ENCODE results near the gene PCDH12. TPM values are rescaled to one million over a fixed set of nuclear protein-coding genes. Genes with fewer than 3 reads are reported as not detected.
A peak's percentile ranks its signal among the peaks of the same experiment; 100 is the strongest.

The PCDH12 gene
- total RNA-seq = 2.4 TPM

DNA sequence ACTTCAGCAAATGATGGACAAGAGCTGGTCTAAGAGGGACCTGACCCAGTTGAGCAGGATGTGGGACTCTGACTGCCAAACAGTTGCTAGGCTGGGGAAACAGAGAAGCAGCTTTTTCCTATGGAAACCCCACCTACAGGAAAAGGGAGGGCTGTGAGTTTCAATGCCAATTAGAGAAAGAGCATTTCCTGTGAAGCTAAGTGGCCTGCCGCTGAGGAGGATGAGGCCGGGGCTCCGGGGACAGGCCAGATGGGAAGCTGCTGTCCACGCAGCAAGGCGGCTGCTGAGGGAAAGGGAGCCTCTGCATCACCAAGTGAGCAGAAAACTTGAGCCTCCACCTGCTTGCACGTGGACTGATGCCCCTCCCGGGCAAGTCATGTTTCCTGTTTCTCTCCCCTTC lies at the start of gene PCDH12:
PCDH12 (minus strand) TSS at position 90 of the 400 bp plus-strand sequence. CDS start 351 bp downstream, outside the sequence.
- FAIRE-seq (no peak), DNase-seq (ENCODE audit: low spot score in 2 of 2) (no peak)

DNA sequence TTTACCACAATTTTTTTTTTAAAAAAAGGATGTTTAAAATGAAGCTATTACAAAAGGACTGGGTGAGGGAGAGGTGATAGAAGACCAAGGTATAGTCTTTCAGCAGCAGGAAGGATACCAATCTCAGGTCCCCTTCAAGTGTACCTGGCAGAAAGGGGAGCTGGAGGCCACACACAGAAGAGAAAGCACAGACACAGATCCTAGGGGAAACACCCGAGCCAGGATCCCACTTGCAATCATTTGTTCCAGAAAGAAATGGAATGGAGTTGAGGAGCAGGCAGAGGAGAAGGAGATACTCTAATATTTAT lies 49.2 kb upstream of the PCDH12 start:
- FAIRE-seq = no peak
- no peak for DNase-seq (ENCODE audit: low spot score in 2 of 2)

DNA sequence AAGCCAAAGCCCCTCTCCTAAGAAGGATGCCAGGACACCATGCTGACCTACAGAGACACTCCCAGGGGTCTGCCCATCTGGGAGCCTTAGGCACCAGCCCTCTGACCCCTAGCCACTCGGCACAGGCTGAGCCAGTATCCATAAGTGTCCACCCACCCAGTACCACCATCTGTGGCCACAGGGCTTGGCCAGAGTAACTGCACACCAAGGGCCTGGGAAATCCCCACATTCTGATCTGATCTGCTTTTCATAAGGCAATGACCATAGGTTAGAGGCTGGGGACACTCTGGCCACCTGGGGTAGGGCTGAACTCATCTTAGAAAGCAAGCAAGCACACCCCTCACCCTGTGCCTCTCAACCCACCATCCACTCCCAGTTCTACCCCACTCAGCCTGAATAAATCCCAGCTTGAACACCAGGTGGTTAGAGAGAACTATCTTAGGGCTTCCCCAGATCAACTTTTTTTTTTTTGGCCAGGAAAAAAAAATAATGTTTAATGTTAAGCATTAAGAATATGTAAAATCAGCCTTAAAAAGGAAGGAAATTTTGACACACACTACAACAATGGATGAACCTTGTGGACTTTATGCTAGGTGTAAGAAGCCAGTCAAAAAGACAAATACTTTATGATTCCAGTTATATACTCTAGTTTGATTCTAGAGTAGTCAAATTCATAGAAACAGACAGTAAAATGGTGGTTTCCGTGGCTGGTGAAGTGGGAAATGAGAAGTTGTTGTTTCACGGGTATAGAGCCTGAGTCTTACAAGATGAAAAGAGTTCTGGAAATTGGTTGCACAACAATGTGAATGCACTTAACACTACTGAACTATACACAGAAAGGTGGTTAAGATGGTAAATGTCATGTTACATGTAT lies 48.6 kb upstream of the PCDH12 start:
- FAIRE-seq (no peak), DNase-seq (ENCODE audit: low spot score in 2 of 2) (no peak)

DNA sequence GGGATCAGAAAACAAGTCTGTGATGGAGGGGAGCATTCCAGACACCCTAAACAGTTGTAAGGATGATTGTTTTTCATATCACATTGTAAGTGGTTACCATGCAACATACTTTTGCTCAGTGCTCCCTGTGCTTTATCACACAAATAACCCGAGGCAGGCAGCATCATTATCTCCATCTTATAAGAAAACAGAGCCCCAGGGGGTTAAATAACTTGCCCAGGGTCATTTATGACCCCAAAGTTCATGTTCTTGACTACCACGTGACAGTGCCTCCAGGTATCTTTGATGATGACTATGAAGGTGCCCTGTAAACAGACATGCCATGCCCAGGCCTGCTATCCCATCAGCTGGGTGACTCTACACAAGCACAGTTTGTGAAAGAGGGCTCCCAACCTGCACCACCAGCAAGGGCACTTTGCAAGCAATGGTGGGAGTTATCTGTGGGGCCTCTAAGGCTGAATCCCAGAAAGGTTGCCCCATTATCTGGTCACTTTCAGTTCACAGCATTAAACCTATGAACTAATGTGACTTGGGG lies 45.3 kb upstream of the PCDH12 start:
- FAIRE-seq = no peak
- DNase-seq (ENCODE audit: low spot score in 2 of 2) = no peak

DNA sequence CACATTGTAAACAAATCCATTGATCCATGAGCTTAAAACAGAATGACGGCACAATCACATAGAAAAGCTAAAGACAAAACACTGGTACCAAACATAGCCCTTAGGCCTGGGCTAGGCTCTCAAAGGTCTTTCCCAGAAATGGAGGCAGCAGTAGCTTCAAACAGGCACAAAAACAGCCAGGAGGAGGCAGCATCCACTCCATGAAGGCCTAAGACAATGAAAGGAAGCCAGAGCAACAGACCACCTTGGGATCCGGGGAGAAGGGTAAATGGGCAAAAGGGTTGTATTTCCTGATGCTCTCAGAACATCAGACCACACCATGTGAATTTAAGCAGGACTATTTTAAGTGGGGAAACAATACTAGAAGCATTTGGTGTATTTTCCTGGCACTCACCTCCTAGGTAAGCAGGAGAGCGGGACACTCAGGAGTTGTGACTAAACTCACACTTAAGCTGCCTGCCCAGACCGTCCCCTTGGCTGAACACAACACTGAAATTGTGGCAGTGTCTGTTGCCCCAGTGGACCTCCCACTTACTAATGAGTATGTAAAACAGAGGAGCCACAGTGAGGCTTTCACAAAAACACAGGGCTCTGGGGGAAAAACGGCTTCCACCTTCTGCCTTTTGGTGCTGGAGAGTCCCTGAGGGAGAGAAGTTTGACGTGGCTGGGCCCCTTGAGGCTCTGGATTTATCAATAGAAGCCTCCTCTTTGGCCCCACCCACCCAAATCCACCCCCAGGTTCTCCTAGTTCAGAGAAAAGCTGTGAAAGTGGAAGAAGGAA lies 42.9 kb upstream of the PCDH12 start:
- DNase-seq (ENCODE audit: low spot score in 2 of 2) = no peak
- FAIRE-seq = no peak

DNA sequence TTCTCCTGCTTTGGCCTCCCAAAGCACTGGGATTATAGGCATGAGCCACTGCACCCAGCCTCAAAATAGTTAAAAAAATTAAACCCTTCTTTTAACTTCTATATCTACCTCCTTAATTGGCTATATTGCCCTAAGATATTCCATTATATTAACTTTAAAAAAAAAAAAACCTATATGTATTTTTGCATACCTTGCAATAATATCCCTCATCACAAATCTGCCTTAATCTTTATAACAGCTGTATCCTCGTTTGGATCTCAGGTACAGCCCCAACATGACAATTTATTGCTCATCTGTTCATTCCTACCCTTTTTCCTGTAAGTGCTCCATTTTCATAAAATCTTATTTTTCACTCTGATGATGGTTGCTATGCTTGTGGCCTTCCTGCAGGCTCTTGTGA lies 42.2 kb upstream of the PCDH12 start:
- DNase-seq (ENCODE audit: low spot score in 2 of 2) (no peak), FAIRE-seq (no peak)

DNA sequence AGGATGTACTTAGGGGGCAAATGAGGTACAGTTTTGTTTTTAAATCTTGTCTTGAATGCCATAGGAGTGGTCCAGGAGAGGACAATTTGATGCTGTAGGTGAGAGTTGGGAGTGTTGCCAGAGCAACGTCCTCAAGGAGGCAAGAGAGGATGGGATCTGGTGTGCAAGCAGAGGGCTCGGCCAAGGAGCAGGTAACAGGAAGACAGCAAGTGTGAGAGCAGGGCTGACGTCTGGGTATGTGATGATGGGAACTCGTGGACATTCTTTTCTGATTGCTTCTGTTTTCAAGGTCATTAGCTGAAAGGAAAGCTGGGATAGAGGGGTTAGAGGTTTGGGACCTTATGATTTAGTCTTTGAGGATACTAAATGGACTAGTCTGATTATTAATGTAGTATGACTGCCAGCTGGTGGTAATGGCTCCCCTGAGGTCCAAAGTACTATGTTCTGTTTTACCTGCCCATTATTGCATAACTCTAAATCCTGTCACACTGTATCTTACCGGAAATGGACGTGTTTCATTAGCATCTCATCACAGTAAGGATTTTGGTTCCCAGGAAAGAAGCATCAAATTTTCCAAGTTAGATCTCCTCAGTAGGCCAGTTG lies 39.5 kb upstream of the PCDH12 start:
- DNase-seq (ENCODE audit: low spot score in 2 of 2) = no peak
- FAIRE-seq = no peak

DNA sequence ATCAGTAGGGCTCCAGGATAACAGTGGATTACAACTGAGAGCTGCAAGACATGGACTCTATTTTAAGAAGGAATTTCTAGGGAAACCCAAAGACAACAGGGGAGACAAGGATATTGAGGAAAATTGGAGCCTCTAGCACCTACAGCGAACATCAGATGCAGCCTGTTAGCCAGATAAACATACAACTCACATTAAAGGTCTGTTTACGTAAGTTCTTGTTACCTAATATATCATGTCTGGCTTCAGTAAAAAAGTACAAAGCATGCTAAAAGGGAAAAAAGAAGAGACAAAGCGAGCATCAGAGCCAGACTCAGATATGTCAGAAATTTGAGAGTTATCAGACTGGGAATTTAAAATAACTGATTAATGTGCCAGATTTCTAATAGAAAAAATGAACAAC lies 37.7 kb upstream of the PCDH12 start:
- DNase-seq (ENCODE audit: low spot score in 2 of 2) = no peak
- no peak for FAIRE-seq

DNA sequence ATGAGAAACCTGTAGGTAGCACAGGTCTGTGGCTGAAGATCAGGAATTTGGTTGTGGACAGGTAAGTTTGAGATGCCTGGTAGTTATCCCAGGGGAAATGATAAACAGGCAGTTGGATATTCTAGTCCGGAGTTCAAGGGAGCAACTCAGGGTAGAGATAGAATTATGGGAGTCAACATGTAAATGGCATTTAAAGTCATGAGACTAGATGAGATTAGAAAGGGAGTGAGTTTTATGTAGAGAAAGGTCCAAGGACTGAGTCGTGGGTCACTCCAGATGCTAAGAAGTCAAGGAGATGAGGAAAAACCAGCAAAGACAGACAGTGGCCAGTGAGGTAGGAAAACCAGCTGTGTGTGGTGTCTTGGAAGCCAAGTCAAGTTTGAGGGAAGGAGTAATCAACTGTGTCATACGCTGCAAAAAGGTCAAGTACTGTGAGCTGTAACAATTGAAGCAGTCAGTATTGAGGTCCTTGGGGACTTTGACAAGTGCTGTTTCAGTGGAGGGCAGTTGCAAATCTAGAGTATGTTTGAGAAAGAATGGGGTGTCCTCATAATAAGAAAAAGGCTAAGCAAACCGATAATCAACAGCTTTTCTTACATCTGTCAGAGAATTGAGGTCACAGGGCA lies 36.6 kb upstream of the PCDH12 start:
- DNase-seq (ENCODE audit: low spot score in 2 of 2) = no peak
- no peak for FAIRE-seq

DNA sequence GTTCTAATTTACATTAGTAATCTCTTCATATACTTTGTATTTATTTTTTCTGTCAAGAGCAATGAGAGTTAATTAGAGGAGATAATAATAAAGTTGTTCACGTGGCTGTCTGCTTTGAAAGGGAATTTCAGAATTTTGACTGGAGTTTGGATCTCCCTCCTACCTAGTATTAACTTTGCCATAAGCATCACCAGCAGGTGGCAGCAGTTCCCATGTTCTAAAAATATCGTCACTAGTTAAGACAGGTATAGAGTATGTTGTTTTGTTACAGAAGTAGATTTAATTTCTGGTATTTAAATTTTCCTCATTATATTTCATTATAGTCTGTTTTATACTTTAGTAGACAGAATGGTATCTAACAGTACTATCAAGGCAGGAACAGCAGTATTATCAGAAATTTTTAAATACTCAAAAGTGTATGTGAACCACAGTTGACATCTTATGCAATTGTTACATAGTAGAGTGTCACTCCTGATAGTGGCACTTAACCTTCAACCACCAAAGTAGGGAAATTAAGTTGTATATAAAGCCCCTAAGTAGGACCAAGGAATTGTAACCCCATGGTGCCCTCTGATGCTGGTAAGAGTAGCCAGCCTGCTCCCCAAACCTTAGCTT lies 34.5 kb upstream of the PCDH12 start:
- FAIRE-seq = peak; percentile 49
- peak in 1 of 2 donors; percentile 45 for DNase-seq (ENCODE audit: low spot score in 2 of 2)

DNA sequence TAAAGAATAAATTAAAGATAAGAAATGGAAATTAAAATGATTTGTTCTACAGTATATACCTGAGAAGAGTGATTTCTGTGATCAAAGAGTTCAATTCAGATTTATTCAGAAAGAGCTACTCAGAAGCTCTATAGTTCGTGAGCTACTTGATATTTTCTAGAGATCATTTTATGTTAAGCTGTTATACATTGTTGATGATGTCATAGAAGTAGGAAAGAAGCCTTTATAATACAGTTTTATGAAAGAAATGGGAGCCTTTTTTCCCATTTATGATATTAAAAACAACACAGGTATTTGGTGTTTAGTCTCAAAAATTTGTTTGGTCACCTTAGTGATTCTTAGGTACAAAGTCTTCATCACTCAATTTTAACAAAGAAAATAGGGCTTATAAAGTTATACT lies 31.7 kb upstream of the PCDH12 start:
- DNase-seq (ENCODE audit: low spot score in 2 of 2) = no peak
- FAIRE-seq = no peak

DNA sequence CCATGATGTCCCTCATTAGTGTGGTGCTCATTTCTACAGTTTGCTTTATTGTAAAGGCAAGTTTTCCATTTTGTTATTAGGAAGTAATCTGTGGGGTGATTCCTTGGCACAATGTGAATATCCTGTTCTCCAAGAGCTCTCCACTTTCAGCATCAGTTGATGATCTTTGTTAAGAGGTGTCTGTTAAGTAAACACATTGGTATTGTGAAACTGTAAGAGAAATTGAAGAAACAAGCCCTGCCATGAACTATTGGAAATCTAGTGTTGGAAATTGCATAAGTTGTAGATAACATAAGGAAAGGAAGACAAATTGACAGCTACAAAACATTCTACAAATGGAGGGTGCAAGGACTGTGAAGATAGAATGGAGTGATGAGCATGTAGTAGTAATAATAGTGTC lies 28.1 kb upstream of the PCDH12 start:
- FAIRE-seq (no peak), DNase-seq (ENCODE audit: low spot score in 2 of 2) (no peak)

DNA sequence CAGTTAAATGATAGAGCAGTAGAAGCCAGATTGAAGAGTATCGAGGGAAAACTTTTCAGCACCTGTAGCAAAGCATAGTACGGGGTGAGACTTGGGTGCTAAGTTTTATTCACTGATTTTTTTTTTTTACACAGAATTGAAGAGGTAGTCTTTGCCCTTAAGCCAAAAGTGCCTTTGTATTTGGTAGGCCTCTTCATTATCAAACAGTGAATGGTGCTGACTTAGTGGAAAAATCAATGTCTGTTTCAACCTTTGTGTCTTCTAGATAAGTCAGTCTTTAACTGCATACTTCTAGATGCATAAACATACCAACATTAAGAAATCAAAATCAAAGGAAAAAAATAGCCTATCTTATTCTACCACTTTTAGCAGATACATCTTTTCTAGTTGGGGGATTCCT lies 24.6 kb upstream of the PCDH12 start:
- no peak for DNase-seq (ENCODE audit: low spot score in 2 of 2)
- FAIRE-seq = no peak

DNA sequence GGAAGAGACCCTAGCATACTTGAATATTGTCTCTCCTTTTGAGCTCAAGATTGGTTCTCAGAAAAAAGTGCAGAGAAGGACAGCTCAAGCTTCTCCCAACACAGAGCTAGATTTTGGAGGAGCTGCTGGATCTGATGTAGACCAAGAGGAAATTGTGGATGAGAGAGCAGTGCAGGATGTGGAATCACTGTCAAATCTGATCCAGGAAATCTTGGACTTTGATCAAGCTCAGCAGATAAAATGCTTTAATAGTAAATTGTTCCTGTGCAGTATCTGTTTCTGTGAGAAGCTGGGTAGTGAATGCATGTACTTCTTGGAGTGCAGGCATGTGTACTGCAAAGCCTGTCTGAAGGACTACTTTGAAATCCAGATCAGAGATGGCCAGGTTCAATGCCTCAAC lies 20.4 kb upstream of the PCDH12 start:
- FAIRE-seq (no peak), DNase-seq (ENCODE audit: low spot score in 2 of 2) (no peak)

DNA sequence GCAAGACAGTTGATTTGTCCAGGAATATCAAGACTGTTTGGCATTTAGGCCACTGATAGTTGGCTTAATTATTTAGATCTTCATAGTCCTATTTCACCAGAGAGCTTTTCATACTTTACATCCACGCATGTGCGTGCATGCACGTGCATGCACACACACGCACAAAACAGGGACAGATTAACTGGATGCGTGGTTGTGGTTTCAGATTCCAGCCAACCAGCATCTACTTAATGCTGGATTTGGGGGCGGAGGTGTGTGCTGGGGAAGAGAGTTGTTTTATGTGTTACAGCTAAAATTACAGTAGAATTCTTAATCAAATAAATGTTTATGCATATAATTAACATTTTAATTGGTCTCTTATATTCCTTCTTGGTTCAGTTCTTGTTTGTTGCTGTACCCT lies 18.2 kb upstream of the PCDH12 start:
- DNase-seq (ENCODE audit: low spot score in 2 of 2) (no peak), FAIRE-seq (no peak)

DNA sequence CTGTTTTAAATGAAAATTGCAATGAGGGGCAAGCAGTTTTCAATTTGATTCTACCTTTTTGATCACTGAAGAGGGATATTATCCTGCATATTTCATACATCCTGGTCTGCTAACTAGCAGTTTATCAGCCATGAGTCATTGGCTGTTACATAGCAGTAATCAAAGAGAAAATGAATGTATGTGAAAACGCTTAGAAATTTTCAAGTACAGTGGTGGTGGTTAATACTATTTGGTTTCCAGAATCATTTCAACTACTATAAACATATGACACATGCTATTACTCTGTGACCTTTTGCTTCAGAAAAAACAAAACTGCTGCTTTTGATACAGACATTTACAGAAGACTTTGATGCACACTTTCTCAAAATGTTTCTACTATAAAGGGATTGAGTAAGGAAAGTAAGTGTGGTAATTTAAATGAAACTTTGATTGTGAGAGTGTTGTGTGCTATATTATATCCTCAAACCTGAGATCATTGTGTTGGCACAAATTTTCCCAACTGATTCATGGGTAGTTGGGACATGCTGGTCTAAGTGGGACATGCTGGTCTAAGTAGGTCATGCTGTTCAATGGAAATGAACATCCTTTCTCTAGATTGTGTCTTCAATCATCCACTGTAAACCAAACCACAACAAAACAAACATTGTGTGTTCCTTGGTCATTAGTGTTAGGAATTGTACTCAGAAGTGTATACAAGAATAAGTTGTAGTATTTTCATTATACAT lies 16.0 kb upstream of the PCDH12 start:
- no peak for DNase-seq (ENCODE audit: low spot score in 2 of 2)
- no peak for FAIRE-seq

DNA sequence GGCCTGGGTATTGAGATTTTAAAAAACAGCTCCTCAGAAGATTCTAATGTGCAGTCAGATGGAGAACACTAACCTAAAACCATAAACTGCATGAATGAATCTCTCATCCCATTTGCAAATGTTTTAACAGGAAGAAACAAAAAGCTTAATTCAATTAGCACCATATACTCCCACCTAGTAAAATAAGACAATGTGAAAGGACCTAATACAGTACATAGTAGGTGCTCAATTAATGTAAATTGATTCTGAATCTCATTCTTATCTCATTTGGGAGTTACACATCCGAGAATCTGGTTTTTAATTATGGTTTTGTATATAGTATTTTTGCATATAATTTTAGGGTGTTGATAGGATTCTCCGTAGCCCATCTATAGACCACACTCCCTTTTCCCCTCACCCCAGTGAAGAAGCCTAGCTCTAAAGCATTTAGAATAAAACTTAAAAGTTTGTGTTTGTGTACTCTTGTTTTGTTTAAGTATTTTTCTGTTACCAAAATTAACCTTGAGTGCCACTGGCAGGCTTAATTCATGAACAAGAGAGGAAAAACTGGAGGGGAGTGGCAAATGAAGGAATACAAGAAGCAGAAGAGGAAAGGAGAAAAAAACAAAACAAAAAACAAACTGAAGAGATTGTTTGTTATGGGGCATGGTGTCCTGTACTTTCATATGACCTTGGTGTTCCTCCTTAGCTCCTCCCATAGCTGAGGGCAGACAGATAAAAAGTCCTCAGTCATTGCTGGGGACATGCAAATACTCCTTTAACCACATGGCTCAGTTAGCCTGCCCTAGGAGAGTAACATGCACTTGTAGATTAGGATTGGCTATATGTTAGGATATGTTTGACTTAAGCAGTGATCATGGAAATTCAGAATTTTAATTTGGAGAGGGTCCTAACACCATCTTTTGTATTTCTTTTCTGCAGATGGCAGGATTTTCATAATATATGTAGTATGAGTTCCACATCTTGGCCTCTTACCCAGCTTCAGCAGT lies 12.1 kb upstream of the PCDH12 start:
- FAIRE-seq = no peak
- DNase-seq (ENCODE audit: low spot score in 2 of 2) = no peak

DNA sequence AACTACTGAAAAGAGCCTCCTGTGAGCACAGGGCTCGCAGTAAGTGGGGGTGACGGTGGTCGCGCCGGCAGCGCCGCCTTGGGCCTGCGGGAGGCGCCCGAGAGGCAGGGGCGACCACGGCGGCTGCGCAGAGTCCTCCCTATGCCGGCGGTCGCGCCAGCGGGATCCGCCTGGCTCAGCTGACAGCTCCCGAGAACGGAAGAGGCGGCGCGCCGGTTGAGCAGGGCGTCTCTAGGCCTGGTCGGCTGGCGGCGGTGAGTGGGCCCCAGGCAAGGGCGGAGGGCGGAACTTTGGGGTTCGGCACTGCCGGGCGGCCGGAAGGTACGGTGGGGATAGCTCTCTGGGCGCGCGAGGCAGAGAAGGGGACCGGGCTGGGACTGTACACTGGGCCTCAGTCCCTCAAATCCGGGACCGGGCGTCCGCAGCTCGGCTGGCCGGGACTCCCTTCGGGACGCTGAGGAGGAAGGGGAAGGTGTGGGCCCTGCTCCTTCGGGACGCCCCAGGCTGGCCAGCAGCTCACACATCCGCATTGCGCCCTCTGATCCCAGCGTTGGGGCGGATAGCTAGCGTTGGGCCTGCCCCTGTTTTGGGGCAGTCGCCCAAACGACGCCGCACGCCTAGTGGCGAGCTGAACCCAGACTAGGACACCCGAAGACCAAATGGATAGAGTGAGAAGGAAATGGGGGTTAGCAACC lies 11.1 kb upstream of the PCDH12 start, which contains the start of gene RNF14:
RNF14 (plus strand) TSS at position 192 of the 695 bp plus-strand sequence. CDS start 4,484 bp downstream, outside the sequence.
- FAIRE-seq (no peak), DNase-seq (ENCODE audit: low spot score in 2 of 2) (peak; percentile 81 to 90)

Data from frontal cortex (tissue), 4 donors.